ENCODE measurements around the gene PRICKLE2. TPM values are rescaled to one million over a fixed set of nuclear protein-coding genes. Genes with fewer than 3 reads are reported as not detected.

PRICKLE2 gene
- total RNA-seq, 1 donor from 2014 or later = 43.5 TPM

GRCh38 chr3:64147211-64147610, 78.1 kb downstream of the PRICKLE2 start:
- Histone ChIP-seq H3K36me3 (peaks cover 42% of the 10 kb centered on the region), H3K27me3 (ENCODE audit: low read depth) (no peaks in the 10 kb centered on the region), H3K27ac (no peak overlapping the region), H3K9me3 (no peaks in the 10 kb centered on the region), H3K4me3 (no peak overlapping the region), H3K4me1 (peaks cover 21% of the 10 kb centered on the region)
- TF ChIP-seq CTCF (IDR thresholded peaks at IDR 0.05) = no peak
- ATAC-seq (no peak), DNase-seq (no peak)
- intact Hi-C loops (cut with DNase I) = no loop called here

- Histone ChIP-seq H3K36me3 (peaks cover 49% of the 10 kb centered on the region), H3K27me3 (ENCODE audit: low read depth) (no peaks in the 10 kb centered on the region), H3K4me1 (peaks cover 6% of the 10 kb centered on the region), H3K9me3 (no peaks in the 10 kb centered on the region), H3K27ac (no peak overlapping the region), H3K4me3 (no peak overlapping the region)
- ATAC-seq (no peak), DNase-seq (no peak)
- no peak for TF ChIP-seq CTCF (IDR thresholded peaks at IDR 0.05)
- intact Hi-C loops (cut with DNase I) = no loop called here
These were observed 79.8 kb downstream of the PRICKLE2 start for GRCh38 chr3:64145438-64145837.

DNA sequence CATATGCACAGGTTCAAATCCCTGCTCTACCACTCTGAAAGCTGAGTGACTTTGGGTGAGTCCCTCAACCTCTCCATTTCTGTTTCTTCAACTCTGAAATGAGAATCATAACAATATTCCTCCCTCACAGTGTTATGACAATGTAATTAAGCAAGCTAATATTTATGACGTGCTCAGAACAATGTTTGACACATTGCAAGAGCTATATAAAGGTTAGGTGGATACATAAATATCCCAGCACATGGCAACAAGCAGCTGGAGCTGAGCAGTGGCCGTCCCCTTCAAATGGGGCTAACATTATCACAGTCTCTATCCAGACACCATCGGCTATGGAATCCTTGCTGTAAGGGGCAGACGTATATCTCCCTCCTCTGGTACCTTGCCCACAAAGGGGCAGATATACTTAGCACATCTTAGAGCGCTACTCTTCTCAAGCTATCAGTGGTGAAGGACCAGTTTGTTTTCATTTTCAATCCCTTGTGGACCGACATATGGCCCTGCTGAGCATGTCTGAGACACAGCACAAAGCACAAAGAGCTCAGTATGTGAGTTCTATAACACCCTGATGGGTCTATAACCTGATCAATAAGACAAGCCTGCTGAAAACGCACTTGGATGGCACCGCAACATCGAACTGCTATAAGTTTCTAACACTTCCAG, 80.9 kb downstream of the PRICKLE2 start:
- Histone ChIP-seq H3K4me1 (peaks cover 3% of the 10 kb centered on the region), H3K27ac (no peak overlapping the region), H3K4me3 (no peak overlapping the region), H3K27me3 (ENCODE audit: low read depth) (no peaks in the 10 kb centered on the region), H3K9me3 (no peaks in the 10 kb centered on the region), H3K36me3 (peaks cover 49% of the 10 kb centered on the region)
- TF ChIP-seq CTCF (IDR thresholded peaks at IDR 0.05) = no peak
- intact Hi-C loops (cut with DNase I) = no loop called here
- ATAC-seq (no peak), DNase-seq (no peak)

DNA sequence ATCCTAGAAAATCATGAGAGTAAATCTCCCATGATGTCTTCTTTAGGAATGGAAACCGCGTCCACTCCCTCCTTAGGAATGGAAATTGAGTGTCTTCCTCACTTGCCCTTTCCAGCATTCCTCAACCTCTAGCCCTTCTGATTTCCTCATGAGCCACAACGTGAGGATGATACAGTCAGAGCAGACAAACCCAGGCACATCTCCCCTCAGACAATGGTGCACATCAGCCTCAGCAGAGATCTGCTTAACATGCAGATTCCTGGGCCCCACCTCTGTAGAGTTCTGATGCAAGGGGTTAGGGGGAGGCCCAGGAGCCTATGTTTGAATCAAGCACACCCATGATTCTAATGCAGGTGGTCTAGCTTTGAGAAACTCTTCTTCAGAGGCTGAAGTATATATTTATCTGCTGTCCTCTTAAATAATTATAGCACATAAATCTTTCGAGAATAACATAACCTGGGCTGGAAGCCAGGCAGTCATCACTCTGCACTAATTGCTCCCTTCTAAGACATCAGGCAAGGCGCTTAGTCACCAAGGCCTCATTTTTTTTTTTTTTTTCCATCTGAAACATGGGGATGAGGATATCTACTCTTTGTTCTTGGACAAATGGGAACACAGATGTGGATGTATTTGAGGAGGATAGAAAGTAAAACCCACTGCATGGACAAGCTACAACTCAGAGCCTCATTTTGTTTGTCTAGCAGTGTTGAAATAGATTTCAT, 81.7 kb downstream of the PRICKLE2 start:
- Histone ChIP-seq H3K27me3 (ENCODE audit: low read depth) (no peaks in the 10 kb centered on the region), H3K4me1 (peaks cover 3% of the 10 kb centered on the region), H3K27ac (no peak overlapping the region), H3K36me3 (peaks cover 42% of the 10 kb centered on the region), H3K4me3 (no peak overlapping the region), H3K9me3 (no peaks in the 10 kb centered on the region)
- TF ChIP-seq CTCF (IDR thresholded peaks at IDR 0.05) = no peak
- DNase-seq = no peak
- intact Hi-C loops (cut with DNase I) = no loop called here
- ATAC-seq = no peak

- intact Hi-C loops (cut with DNase I) = no loop called here
- DNase-seq = no peak
- no peak for TF ChIP-seq CTCF (IDR thresholded peaks at IDR 0.05)
- H3K36me3 ChIP-seq = peaks cover 24% of the 10 kb centered on the region
- peaks cover 3% of the 10 kb centered on the region for H3K4me1 ChIP-seq
- no peaks in the 10 kb centered on the region for H3K9me3 ChIP-seq
- ATAC-seq = no peak
- H3K4me3 ChIP-seq = no peak overlapping the region
- no peak overlapping the region for H3K27ac ChIP-seq
- H3K27me3 ChIP-seq (ENCODE audit: low read depth) = no peaks in the 10 kb centered on the region
These were observed 83.8 kb downstream of the PRICKLE2 start for GRCh38 chr3:64141476-64141875.
